Lower leg skin (tissue), 4 donors: ENCODE measurements around the gene OPTC. TPM values are rescaled to one million over a fixed set of nuclear protein-coding genes. Genes with fewer than 3 reads are reported as not detected.
A peak's percentile ranks its signal among the peaks of the same experiment; 100 is the strongest.

Source experiments
- DNase-seq, 2 donors: peaks; one replicate each; pipeline ENCODE4 v3.0.0-alpha.2; 2019; ENCODE audit warnings: low spot score in 2 of 2
- H3K4me3 ChIP-seq: fragments of 200-600 bp; sonication (generic); 2 replicates; pipeline ENCODE4 v1.5.1; 2017; ENCODE audit warnings: mild to moderate bottlenecking, low read depth; ENCODE audit not compliant: poor library complexity, severe bottlenecking
- CTCF ChIP-seq, 3 donors: fragments of 450-650 bp; IDR thresholded peaks; one replicate each; pipeline ENCODE4 v1.5.1; 2016; ENCODE audit warnings: antibody characterized with exemption in 3 of 3, mild to moderate bottlenecking in 3 of 3, moderate library complexity in 2 of 3
- POLR2A ChIP-seq, 2 donors: fragments of 450-650 bp; IDR thresholded peaks; one replicate each; pipeline ENCODE4 v1.6.1; 2016 to 2017; ENCODE audit warnings: antibody characterized with exemption in 2 of 2, mild to moderate bottlenecking in 1 of 2, moderate library complexity in 1 of 2
- WGBS, 2 donors: methylation state at CpG; one replicate each; pipeline ENCODE4 v1.1.5; 2018; 5-methylcytosine and 5-hydroxymethylcytosine counted together
- intact Hi-C: fragments of 100-400 bp; cut with DNase I; formaldehyde crosslinking; loops from one replicate; pipeline ENCODE4 v1.15.0; 2023; ENCODE audit warnings: low total_unique reads
- total RNA-seq, 4 donors: library from RNA; depleted of rRNA; stranded (reverse); fragments of >200 nt; gene quantifications; one replicate each; pipeline ENCODE4 v1.1.0, GENCODE V29; 2016

OPTC gene
- total RNA-seq, 4 donors from 2014 or later: not detected

GRCh38 chr1:203467550-203467921 is 26.4 kb upstream of the OPTC start:
- DNase-seq: peak; percentile 84 to 96
- intact Hi-C loops: no loop called here
- WGBS, 2 donors: 52 to 55% methylated on average over 9 of the region's 9 CpGs

GRCh38 chr1:203468326-203468725 is 25.6 kb upstream of the OPTC start:
- 100% methylated on average over 2 of the region's 2 CpGs for WGBS, 2 donors
- intact Hi-C loops: no loop called here
- H3K4me3 ChIP-seq: no peak overlapping the region
- DNase-seq: no peak
- TF ChIP-seq POLR2A (IDR thresholded peaks at IDR 0.05) (no peak), CTCF (IDR thresholded peaks at IDR 0.05) (no peak)

More at GRCh38 chr1:203467550-203467921, 26.4 kb upstream of the OPTC start:
- no peak overlapping the region for H3K4me3 ChIP-seq
- no peak for TF ChIP-seq CTCF (IDR thresholded peaks at IDR 0.05)
- TF ChIP-seq POLR2A (IDR thresholded peaks at IDR 0.05): no peak

GRCh38 chr1:203470240-203470639 is 23.7 kb upstream of the OPTC start:
- intact Hi-C loops: no loop called here
- DNase-seq: no peak
- no peak overlapping the region for H3K4me3 ChIP-seq
- WGBS, 2 donors: 62 to 69% methylated on average over 5 of the region's 5 CpGs
- no peak for TF ChIP-seq CTCF (IDR thresholded peaks at IDR 0.05)
- TF ChIP-seq POLR2A (IDR thresholded peaks at IDR 0.05): no peak

GRCh38 chr1:203471841-203472240 is 22.1 kb upstream of the OPTC start:
- DNase-seq: no peak
- no peak overlapping the region for H3K4me3 ChIP-seq
- 81 to 87% methylated on average over 6 of the region's 6 CpGs for WGBS, 2 donors
- intact Hi-C loops: no loop called here
- TF ChIP-seq CTCF (IDR thresholded peaks at IDR 0.05) (no peak), POLR2A (IDR thresholded peaks at IDR 0.05) (no peak)

- no peak for DNase-seq
- no peak overlapping the region for H3K4me3 ChIP-seq
- intact Hi-C loops: no loop called here
- WGBS, 2 donors: 68 to 76% methylated on average over 4 of the region's 4 CpGs
- no peak for TF ChIP-seq POLR2A (IDR thresholded peaks at IDR 0.05)
- TF ChIP-seq CTCF (IDR thresholded peaks at IDR 0.05): no peak
These were observed 20.7 kb upstream of the OPTC start for GRCh38 chr1:203473281-203473680.

- WGBS, 2 donors: 75 to 80% methylated on average over 9 of the region's 9 CpGs
- DNase-seq: no peak
- intact Hi-C loops: no loop called here
- H3K4me3 ChIP-seq: no peak overlapping the region
- TF ChIP-seq CTCF (IDR thresholded peaks at IDR 0.05) (no peak), POLR2A (IDR thresholded peaks at IDR 0.05) (no peak)
These were observed 20.1 kb upstream of the OPTC start for GRCh38 chr1:203473781-203474305.
